Caki2 (cell line): ENCODE data around the gene CLK4. TPM values are rescaled to one million over a fixed set of nuclear protein-coding genes. Genes with fewer than 3 reads are reported as not detected.
A peak's percentile ranks its signal among the peaks of the same experiment; 100 is the strongest.

ENCODE experiments used
- DNase-seq: peaks from one replicate; pipeline ENCODE4 v3.0.0-alpha.2; 2015; ENCODE audit warnings: low read depth
- in situ Hi-C: cut with HindIII; loops from 2 replicates; pipeline ENCODE4 v1.10.0; 2016; ENCODE audit warnings: low sequenced_read_pairs, low pct_unique_long_range_greater_than_20kb, mixed read lengths
- total RNA-seq: library from RNA; depleted of rRNA; stranded (reverse); fragments of >200 nt; shearing (Covaris generic); gene quantifications from 2 replicates; pipeline ENCODE4 v1.2.3, GENCODE V29; 2014; ENCODE audit warnings: low replicate concordance

Gene CLK4
- total RNA-seq, 1 experiment from 2014 or later = 9.8 TPM

- in situ Hi-C loops = no loop called here
- DNase-seq = peak; percentile 80
These were observed 15.6 kb upstream of the CLK4 start for GRCh38 chr5:178642351-178642909.

GRCh38 chr5:178641711-178642110 lies 14.9 kb upstream of the CLK4 start:
- DNase-seq = no peak
- in situ Hi-C loops = no loop called here

DNA sequence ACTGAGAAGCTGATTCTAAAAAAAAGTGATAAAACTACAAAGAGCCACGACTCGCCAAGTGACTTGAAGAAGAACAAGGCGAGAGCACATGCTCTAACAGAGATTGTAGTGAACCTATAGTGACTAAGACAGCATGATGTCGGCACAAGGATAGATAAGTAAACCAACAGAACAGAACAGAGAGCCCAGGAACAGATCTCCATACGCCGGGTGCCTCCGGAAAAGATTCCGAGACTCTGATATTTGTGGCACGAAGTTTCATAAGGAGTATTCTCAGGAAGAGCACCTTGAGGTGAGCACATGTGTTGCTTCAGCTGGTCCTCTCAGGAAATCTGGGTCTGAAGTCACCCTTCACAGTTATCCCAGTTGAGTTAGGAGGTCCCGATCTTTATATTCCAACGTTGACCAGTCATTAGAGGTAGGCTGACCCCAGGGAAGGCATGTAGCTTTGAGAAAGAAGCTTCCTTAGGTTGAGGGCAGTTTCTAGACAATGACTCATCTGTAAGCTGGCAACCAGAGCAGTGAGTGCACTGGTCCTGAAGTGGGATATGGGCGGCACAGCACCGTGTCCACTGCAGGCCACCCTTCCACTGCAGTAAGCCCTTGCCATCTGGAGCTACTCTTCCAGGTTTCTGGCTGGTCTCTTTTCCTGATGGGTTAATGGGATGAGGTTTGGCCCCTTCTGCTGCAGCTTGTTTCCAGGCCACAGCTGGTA lies 13.6 kb upstream of the CLK4 start:
- in situ Hi-C loops = no loop called here
- DNase-seq = no peak

- in situ Hi-C loops = no loop called here
- peak; percentile 49 for DNase-seq
These were observed 10.7 kb upstream of the CLK4 start for GRCh38 chr5:178637356-178638074.

DNA sequence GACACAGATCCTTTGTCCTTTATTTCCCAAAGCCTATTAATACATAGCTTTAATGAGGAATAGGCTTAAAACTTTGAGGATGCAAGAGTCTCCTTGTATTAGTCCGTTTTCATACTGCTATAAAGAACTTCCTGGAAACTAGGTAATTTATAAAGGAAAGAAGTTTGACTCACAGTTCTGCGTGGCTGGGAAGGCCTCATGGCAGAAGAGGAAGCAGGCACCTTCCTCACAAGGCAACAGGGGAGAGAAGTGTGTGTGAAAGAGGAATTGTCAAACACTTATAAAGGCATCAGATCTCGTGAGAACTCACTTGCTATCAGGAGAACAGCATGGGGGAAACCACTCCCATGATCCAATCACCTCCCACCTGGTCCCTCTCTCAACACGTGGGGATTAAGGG lies 5.4 kb upstream of the CLK4 start:
- no peak for DNase-seq
- in situ Hi-C loops = no loop called here

- DNase-seq = no peak
- in situ Hi-C loops = no loop called here
These were observed 4.1 kb upstream of the CLK4 start for GRCh38 chr5:178630951-178631350.

DNA sequence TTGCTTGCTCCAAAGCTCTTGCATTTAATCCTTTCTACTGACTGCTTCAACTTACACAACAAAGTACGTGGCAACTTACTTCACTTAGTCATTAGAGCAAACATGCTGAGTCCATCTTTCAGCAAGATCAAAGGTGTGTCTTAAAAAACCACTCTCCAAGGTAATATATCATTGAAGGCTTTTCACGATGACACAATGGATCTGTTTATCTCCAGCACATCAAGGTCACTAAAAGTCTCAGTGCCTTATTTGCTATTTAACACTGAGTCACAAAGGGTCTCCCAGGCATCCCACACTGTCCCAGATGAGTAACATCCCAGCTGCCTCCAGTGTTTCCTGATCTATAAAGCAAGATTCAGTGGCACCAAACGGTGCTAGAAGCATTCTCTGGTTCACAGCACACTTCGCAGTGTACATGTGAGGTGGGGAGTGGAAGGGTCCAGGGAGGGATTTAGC lies 3.7 kb upstream of the CLK4 start:
- peak; percentile 49 for DNase-seq
- in situ Hi-C loops = no loop called here

DNA sequence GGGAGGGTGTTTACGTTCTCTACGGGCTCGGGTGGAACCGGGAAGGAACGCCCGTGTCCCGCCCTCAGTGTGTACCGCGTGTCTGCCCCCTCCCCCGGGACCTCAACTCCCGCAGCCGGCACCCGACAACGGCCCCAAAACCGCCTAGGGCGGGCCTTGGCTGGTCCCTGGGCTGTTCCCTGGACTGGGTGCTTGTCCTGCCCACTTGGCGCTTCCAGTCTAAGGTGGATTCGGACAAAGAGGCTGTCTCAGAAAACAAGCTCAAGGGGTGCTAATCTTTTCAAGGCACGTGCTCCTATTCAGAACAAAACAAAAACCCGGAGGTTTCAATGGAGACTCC lies 379 bp upstream of the CLK4 start:
- DNase-seq = no peak
- in situ Hi-C loops = no loop called here

DNA sequence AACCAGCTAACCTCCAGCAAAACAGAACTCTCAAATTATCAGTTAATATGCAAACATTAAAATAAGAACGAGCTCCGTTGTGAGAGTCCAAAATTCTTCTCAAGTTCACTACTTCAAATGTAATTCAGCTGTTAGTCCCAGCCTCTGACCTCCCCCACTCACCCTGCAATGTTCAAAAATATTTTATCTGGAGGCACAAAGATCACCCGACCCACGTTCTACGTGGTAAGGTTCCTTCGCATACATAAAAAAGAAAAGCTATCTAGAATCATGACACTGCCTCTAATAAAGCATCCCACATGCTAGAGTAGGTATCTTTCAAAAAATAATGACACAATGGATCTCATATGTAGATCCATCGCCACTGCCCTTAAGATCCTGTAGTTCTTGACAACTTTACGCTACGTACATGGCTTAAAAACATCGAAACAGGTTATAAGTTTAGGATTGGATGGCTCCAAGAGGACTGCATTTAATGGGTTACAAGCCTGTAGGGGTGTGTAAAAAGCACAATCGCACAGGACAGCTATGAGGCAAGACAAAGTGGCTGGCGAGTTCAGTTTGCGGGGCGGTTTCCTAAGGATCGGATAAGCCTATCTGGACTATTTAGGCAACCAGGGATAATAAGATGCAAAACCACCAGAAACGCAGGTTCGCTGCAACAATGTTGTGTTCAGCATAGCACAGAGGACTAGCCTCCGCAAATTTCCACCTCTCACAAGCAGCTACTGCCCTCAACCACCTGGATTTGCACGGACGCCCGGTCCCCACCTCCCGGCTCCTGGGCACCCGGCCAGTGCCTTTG lies 969 bp downstream of the CLK4 start:
- in situ Hi-C loops = no loop called here
- DNase-seq = no peak

DNA sequence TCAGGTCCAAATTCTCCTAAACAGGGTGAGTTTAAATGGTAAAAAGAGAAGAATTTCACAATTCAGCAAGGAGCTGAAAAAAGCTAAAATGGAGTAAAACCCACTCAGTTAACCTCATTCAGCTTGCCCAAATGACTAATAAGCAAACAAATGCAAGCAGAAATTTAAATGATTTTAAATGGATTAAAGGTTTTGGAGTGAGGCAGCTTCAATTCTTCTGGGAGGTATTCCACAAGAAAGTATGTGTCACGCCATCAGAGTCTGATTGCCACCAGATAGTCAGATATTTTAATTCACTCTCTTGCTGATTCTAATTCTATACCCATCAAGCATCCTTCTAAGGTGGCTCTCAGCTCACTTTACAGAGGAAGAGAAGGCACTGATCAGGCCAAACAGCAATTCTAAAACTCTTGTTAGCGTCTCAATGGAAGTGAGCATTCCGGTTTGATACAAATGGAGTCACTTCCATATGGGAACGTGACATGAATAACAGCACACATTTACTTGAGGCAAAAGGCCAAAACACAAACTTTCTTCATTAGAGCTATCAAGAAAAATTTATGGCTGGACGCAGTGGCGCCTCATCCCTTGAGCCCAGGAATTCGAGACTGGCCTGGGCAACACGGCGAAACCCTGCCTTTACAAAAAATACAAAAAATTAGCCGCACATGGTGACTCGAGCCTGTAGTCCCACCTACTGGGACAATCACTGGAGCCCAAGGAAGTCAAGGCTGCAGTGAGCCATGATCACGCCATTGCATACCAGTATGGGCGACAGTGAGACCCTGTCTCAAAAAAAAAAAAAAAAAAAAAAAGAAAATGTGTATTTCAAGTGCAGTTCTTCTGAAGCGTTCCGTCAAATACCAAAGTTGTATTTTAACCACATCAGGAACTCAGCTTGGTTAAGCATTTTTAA lies 2.0 kb downstream of the CLK4 start:
- peak; percentile 65 for DNase-seq
- in situ Hi-C loops = no loop called here

DNA sequence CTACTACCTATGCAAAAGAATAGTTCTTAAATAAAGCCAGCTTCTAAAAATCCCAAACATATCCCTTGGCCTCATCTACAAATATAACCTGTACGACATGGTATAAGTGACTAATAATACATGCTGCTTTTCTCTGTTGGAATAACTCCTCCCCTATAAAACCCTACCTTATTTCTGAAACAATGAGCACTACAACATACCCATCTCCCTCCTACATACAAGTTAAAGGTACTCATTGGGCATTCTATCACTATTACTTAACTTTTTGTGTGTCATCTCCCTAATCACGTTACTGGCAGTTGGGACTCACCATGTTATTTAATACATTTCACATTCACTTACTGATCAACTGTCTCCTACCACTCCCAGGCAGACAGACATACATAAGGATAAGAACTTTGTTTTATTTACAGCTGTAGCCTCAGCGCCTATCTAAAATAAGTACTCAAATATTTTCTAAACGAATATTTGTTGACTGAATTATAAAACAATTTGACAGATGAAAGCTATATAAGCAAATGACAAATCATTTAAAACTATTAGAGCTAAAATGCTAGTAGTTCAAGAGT lies 4.1 kb downstream of the CLK4 start:
- DNase-seq = no peak
- in situ Hi-C loops = no loop called here

- DNase-seq = no peak
- in situ Hi-C loops = no loop called here
These were observed 7.5 kb downstream of the CLK4 start for GRCh38 chr5:178619390-178619789.

GRCh38 chr5:178612299-178612698 lies 14.6 kb downstream of the CLK4 start:
- no peak for DNase-seq
- in situ Hi-C loops = no loop called here

DNA sequence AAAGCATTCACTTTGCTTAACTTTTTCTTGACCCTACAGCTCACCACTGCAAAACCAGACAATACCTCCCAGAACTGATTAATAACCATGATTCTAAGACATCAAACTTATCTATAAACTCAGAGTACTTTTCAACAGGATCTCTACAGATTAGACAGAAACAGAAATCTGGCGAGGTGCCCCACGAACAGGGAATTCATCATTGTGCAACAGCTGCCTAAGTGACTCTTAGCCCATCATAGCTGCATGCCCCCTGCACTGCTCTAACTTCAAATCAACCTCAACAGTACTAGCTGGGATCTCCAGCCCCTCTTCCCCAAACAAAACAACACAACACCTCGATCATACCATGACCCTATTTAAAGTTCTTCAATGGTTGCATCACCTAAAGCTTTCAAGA lies 20.6 kb downstream of the CLK4 start:
- no peak for DNase-seq
- in situ Hi-C loops = no loop called here

DNA sequence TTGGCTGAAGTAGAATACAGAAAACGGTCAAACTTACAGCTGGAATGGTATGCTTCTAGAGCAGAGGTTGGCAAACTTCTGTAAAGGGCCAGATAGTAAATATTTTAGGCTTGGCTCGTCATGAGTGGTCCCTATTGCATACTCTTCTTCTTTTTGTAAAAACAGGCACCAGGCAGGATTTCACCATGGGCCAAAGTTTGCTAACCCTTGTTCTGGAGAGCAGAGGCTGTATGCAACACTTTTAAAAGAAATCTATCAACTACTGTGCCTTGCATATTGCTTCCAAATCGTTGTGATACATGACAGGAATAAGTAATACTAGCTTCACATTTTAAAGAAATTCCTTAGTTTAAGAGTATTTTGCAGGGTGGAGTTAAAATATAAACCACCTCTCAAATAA lies 21.1 kb downstream of the CLK4 start:
- in situ Hi-C loops = no loop called here
- no peak for DNase-seq

GRCh38 chr5:178602752-178603151 lies 24.1 kb downstream of the CLK4 start:
- no peak for DNase-seq
- in situ Hi-C loops = no loop called here

GRCh38 chr5:178595750-178596149 lies 31.1 kb downstream of the CLK4 start:
- DNase-seq = no peak
- in situ Hi-C loops = no loop called here

GRCh38 chr5:178595150-178595549 lies 31.7 kb downstream of the CLK4 start:
- in situ Hi-C loops = no loop called here
- no peak for DNase-seq
